HG03097 (cell line): ENCODE measurements around the gene TMEM141.
"Not testable (repeated sequence)": the region's sequence is repeated elsewhere in the genome, so short reads cannot be mapped to it uniquely, and the experiment has no call there.

Experiments used
- ATAC-seq: cut with Tn5 transposase; IDR thresholded peaks from one replicate; pipeline ENCODE4 v1.9.1; 2021; ENCODE audit not compliant: unreplicated experiment, low FRiP score

TMEM141 gene

DNA sequence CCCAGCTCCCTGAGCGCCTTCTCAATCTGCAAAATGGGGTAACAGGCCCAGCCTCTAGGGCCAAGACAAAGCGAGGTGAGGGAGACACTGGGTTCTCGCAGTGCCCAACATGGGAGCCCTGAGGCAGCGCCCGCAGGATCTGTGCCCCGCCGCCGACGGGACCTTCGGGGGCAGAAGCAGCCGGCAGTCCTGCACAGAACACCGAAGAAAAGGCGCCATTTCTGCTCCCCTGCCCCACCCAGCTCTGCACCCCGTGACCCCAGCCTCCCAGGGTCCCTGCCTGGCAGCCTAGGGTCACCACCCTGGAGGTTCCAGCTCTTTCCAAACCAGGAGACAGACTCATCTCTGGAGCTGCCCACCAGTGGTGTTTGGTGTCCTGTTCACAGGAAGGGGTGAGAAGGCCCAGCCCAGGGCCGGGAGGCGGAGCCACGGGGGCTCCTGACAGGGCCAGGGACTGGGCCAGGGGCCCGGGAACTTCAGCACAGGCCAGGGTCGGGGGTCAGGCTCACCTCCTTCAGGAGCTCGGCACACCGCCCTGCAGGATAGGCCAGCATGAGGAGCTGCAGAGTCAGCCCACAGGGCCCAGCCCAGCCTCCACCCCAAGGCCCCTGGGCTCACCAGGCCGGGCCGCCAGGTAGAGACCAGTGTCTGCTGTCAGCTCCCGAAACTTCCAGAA is 36.4 kb upstream of the TMEM141 start:
- ATAC-seq: no peak

DNA sequence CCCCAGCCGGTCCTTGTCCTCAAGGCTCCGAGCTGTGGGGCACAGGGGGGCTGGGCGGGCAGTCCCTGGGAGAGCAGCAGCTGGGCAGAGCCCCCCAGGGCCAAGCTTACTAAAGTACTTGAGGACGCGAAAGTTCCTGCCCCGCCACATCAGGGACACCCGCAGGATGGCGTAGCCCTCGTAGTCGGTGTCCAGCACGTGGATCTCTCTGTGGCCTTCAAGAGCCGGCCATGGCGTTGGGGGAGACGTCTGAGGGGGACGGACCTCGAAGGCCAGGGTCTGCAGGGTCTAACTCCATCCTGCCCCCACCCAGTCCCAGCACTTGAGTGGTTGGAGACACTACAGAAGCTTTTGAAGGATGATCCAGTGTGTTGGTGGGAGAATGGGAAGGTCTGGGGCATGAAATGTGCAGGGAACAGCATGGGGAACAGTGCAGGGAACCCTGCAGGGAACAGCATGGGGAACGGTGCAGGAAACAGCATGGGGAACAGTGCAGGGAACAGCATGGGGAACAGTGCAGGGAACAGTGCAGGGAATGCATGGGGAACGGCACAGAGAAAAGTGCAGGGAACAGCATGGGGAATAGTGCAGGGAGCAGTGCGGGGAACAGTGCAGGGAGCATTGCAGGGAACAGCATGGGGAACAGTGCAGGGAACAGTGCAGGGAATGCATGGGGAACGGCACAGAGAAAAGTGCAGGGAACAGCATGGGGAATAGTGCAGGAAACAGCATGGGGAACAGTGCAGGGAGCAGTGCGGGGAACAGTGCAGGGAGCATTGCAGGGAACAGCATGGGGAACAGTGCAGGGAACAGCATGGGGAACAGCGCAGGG is 35.6 kb upstream of the TMEM141 start:
- not testable (repeated sequence) for ATAC-seq

DNA sequence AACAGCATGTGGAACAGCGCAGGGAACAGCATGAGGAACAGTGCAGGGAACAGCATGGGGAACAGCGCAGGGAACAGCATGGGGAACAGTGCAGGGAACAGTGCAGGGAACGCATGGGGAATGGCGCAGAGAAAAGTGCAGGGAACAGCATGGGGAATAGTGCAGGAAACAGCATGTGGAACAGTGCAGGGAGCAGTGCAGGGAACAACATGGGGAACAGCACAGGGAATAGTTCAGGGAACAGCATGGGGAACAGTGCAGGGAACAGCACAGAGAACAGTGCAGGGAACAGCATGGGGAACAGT is 35.1 kb upstream of the TMEM141 start:
- ATAC-seq: no peak

DNA sequence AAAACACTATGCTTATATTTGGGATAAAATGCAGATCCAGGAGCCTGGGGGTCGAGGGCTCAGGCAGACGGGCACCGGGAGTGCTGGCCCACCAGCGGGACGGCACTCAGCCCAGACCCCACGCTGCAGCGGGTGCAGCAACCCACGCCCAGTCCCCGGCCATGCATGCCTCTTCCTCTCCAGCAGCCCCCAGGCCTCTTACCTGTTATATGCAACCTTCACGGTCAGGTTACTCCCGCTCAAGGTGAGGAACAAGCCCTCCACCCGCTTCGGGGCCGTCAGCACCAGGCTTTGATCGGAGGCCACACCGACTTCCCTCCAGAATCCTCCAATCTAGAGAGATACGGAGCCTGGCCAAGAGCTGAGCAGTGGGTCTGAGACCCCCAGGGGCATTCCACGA is 34.3 kb upstream of the TMEM141 start:
- ATAC-seq: no peak

DNA sequence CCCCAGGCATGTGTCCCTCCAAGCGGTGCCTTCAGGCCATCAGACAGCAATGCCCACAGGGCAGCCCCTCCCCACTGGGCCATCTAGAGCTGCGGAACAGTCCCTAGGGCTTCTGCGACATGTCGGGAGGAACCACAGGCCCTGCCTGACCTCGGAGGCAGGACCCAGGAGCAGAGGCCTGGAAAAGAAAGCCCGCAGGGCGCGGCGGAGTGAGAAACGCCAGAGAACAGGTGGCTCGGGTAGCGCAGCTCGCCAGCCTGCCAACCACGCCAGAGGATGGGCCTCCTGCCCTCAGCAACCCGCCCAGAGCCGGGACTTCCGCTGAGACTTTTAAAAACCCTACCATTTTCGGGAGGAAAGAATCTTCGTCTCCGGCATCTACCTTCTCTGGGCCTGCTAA is 33.8 kb upstream of the TMEM141 start:
- no peak for ATAC-seq

DNA sequence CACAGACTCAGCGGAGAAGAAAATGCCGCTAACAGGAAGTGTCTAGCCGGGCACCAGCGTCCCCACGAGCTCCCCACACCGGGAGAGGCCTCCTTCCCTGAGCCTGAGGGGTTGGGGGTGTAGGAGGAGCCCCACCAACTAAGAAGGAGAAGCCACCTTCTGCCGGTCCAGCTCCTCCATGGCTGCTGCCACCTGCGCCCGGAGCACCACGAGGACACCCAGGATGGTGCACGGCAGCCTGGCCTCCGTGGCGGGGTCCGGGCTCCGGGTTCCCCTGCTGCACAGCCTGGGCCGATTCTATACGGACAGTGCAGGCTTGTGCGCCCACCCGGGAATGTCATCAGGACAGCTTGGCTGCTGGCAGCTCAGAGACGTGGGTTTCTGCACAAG is 33.4 kb upstream of the TMEM141 start:
- ATAC-seq: no peak

DNA sequence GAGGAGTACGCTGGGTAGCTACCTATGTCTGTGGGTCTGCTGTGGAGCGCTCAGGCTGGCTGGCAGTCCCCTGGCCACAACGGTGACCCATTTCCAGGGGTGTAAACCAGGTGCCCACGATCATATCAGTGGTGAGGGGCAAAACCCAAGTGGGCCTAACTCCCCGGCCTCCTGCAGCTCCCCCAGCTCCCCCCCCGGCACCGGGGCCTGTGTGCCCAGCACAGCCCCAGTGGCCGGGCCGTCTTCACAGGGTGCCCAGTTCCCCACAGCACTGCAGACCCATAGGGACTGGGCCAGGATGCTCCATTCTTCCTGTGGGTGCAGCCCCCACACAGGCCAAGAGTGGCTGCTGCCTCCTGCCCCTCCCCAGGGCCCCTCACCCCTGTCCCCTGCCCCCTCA is 32.1 kb upstream of the TMEM141 start:
- no peak for ATAC-seq

DNA sequence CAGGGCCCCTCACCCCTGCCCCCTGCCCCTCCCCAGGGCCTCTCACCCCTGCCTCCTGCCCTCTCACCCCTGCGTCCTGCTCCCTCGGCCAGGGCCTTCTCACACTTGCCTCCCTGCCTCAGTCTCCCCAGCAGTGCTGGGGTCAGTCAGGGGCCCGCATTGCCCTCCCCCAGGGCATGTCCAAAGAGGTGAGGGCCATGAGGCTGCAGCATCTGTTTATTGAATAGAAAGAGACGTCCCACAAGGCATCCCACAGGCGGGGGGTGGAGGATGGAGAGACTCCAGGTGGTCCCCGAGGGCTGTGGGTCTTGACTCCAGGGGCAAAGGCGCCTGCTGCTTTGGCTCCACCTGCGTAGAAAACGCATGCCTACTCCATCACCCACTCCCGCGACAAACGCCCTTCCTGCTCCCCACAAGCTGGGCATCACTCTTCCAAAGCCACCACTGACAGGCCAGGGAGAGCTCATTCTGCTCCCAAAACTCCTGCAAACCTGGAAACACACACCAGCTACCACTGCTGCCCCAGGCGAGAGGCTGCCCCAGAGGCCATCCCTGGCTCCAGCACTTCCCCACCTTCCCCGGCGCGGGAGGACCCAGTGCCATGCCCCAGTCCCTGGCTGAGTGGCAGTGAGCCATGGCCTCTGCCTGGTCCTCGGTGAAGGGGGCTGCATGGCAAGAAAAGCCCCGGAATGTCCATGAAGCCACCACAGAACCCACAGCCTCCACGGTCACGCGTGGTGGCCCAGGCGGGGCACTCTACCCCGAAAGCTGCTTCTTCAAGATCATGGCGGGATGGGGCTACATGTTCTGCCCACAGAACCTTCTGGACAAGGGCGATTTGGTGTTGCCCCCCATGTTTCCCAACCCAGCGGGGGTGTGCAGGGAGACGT is 31.5 kb upstream of the TMEM141 start:
- no peak for ATAC-seq

DNA sequence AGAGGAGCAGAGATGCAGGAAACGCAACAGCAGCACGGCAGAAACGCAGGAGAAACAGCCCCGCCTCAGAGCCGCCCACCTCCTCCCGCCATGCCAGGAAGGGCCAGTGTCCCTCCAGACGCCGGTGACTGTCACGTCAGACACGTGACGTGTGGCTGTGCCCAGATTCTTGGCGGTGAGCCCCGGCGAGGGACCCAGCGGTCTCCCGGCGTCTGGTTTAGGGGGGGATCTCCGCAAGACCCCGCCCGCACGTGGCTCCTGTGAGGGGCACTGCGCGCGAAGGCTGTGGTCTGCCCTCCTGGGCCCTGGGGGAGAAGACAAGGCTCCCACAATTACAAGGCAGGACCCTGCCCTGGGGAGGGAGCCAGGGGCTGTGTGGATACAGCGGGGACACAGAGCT is 30.7 kb upstream of the TMEM141 start:
- no peak for ATAC-seq

DNA sequence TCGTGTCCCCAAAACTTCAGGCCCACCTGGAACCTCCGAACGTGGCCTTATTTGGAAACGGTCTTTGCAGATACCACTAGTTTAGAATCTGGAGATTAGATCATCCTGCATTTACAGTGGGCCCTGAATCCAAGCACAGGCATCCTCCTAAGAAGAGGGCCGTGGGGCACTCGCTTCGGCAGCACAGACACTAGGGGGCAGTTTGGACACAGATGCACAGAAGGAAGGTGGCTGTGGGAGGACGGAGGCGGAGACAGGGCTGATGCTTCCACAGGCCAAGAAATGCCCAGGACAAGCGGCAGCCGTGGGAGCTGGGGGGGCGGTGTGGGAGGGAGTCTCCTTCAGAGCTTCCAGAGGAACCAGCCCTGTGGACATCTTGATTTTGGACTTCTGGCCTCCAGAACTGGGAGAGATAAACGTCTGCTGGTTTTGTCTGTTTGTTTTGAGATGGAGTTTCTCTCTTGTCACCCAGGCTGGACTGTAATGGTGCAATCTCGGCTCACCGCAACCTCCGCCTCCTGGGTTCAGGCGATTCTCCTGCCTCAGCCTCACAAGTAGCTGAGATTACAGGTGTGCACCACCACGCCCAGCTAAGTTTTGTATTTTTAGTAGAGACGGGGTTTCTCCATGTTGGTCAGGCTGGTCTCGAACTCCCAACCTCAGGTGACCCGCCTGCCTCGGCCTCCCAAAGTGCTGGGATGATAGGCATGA is 30.2 kb upstream of the TMEM141 start:
- not testable (repeated sequence) for ATAC-seq

DNA sequence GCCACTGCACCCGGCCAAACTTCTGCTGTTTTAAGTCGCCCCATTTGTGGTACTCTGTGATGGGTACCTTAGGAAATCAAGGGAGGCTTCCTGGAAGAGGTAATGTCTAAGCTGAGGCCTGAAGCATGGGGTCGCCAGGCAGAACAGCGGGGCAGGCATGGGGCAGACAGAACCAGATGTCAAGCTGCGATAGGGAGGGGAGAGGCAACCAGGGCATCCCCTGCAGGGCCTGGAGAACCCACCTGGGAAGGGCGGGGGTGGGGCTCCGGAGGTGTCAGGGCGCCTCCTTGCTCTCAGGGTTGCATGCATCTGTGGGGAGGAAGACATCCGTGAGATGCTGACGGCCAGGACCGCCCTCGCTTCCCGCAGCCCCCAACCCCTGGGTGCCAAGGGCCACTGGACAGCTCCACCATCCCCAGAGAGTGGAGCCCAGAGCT is 29.6 kb upstream of the TMEM141 start:
- ATAC-seq: no peak

DNA sequence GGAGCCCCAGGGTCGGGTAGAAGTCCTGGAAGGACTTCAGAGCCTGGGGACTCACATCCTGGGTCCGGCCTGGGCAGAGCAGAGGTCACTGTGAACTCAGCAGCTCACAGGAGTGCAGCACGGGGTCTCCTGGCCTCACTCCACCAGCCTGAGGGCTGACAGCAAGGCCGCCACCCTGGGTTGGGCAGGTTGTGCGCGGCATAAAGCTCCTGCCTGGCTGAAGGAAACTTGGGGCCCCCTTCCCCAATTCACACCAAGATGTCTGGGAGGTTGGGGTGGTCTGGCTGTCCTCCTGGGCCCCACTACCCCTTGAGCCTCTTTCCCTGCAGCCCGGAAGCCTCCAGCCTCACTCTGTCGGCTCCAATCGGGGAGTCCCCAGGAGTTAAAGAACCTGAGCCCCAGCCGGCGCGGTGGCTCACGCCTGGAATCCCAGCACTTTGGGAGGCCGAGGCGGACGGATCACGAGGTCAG is 28.9 kb upstream of the TMEM141 start:
- ATAC-seq: no peak

DNA sequence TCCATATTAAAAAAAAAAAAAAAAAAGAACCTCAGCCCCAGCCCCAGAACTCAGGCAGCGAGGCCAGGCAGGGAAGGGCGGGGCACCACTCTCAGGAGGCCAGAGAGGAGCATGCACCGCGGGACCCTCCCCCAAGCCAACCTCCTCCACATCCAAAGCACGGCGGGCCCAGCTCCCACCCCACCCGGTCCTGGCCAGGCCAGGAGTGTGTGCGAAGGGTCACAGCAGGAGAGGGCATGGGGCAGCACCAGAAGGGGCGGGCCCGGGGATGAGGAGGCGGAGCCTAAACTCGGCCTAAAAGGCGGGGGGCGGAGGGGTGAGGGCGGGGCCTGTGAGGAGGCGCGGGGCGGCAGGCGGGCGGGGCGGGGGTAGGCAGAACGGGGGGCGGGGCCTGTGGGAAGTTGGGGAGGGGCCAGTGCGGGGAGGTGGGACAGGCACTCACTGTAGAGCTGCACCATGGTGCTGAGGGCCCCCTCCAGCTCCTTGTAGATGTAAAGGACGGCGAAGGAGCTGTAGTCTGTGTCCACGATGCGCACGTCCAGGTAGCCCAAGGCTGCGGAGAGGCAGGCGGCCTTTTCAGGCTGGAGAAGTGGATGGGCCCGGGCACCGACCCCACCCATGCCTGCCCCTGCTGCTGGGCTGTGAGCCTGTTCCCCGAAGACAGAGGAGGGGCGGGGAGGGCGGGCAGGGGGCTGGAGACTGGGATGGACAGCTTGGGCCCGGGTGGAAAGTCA is 28.1 kb upstream of the TMEM141 start:
- ATAC-seq: no peak

DNA sequence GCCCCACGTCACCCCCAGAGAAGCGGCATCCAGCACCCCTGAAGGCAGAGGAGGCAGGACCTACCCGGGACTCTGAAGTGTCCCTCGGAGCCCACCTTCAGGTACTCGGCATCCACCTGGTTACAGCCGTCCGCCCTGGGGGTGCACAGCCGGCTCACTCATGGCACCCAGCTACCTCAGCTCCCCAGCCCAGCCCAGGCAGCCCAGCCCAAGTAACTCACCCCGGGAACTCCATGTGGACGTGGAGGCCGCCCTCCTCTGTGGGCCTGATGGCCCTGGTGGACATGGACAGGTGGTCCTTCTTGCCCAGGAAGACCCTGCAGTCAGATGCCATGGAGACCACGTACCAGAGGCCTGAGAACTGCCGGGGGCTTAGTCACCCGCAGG is 27.5 kb upstream of the TMEM141 start:
- ATAC-seq: no peak

DNA sequence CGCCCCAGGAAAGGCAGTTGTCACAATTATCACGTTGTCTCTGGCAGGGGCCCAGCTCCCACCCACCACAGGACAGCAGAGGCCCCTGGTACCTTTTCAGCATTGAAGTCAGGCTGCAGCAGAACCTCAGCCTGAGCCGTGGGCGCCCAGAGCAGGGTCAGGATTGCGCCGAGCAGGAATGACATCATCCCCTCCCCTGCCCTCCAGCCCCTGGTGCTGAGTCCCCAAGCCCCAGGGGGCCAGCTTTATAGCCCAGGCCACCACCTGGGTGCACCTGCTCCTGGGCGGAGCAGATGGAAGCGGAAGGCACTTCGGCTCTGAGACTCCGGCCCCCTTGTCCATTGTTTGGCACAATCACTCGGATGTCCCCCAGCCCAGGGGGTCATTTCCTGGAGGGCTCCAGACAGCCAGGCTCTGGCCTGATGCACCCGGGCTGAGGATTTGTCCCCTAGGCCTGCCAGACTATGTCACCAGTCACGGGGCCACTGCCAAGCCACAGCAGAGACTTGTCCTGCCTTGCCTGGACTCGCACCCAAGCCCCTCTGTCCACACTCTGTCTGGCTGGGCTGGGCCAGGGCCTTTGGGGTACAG is 26.7 kb upstream of the TMEM141 start, which contains the start of gene LCN15:
Gene LCN15, minus strand, starts transcription at position 218 of the 591 bp plus-strand sequence. Its CDS starts 30 bp downstream, at position 188.
- no peak for ATAC-seq

DNA sequence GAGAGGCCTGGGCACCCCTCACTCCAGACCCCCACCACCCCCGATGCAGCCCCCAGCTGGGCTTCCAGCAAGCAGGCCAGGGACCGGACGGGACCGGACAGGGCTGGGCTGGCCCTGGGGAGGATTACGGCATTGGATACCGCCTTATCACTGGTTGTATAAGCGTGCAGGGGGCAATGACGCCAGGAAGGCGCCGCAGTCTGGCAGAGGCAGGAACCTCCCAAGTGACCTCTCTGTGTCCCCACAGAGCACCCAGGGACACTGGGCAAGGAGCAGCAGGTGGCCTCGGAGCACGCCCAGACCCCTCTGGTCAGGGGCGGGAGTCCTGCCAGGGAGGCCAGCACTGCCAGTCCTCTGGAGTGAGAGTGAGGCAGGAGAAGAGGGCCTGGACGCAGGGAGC is 26.1 kb upstream of the TMEM141 start:
- ATAC-seq: no peak

DNA sequence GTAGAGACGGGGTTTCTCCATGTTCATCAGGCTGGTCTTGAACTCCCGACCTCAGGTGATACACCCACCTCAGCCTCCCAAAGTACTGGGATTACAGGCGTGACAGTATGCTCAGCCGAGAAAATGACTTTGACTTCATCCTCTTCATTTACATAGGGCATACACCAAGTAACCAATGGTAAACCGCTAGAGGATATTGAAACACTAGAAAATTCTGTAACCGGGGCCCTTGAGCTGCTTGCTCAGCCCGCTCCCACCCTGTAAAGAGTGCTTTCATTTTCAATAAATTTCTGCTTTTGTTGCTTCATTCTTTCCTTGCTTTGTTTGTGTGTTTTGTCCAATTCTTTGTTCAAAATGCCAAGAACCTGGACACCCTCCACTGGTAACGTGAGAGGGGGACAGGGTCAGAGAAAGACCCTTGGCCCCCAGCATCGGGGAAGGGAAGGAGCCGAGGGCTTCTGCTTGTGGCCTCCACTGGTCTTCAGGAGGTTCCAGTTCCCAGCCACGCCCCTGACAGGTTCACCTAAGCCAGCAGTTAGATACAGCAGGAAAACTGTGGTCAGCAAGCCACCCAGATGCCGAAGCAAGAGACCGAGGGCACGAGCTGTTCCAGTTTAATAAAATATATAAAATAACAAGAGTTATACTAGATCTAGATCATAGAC is 25.3 kb upstream of the TMEM141 start:
- ATAC-seq: not testable (repeated sequence)

DNA sequence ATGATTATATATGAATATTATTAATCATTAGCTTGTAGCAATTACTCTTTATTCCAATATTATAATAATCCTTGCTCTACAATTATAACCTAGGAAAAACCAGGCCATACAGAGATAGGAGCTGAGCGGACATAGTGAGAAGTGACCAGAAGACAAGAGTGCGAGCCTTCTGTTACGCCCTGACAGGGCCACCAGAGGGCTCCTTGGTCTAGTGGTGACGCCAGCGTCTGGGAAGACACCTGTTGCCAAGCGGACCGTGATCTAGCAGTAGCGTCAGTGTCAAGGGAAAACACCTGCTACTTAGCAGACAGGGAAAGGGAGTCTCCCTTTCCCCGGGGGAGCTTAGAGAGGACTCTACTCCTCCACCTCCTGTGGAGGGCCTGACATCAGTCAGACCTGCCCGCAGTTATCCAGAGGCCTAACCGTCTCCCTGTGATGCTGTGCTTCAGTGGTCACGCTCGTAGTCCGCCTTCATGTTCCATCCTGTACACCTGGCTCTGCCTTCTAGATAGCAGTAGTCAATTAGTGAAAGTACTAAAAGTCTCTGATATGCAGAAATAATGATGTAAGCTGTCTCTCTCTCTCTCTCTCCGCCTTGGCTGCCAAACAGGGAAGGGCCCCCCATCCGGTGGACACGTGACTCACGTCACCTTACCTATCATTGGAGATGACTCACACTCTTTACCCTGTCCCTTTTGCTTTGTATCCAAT is 24.6 kb upstream of the TMEM141 start:
- ATAC-seq: not testable (repeated sequence)
